GM12873 (cell line): Measurements from ENCODE around the gene FZD10.

Experiments used
- TF ChIP-seq, protein P1 (sequence below): IDR thresholded peaks from 2 replicates; pipeline ENCODE4 v1.5.1; 2012; ENCODE audit warnings: low read depth, mild to moderate bottlenecking, moderate library complexity, low read length, control low read depth; ENCODE audit not compliant: insufficient read depth; ENCODE audit errors: missing control alignments

FZD10 gene

DNA sequence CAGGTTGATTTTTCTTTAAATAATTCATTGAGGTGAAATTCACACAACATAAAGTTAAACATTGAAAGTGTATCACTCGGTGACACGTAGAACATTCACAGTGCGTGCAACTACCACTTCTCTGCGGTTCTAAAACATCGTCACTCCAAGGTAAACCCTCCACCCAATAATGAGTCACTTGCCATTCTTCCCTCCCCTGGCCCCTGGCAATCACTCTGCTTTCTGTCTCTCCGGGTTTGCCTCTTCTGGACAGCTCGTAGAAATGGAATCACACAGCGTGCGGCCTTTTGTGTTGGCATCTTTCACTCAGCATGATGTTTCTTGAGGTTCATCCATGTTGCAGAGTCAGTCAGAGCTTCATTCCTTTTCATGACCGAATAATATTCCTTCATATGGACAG is 18.9 kb downstream of the FZD10 start:
- TF ChIP-seq, protein P1, sequence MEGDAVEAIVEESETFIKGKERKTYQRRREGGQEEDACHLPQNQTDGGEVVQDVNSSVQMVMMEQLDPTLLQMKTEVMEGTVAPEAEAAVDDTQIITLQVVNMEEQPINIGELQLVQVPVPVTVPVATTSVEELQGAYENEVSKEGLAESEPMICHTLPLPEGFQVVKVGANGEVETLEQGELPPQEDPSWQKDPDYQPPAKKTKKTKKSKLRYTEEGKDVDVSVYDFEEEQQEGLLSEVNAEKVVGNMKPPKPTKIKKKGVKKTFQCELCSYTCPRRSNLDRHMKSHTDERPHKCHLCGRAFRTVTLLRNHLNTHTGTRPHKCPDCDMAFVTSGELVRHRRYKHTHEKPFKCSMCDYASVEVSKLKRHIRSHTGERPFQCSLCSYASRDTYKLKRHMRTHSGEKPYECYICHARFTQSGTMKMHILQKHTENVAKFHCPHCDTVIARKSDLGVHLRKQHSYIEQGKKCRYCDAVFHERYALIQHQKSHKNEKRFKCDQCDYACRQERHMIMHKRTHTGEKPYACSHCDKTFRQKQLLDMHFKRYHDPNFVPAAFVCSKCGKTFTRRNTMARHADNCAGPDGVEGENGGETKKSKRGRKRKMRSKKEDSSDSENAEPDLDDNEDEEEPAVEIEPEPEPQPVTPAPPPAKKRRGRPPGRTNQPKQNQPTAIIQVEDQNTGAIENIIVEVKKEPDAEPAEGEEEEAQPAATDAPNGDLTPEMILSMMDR: no peak

DNA sequence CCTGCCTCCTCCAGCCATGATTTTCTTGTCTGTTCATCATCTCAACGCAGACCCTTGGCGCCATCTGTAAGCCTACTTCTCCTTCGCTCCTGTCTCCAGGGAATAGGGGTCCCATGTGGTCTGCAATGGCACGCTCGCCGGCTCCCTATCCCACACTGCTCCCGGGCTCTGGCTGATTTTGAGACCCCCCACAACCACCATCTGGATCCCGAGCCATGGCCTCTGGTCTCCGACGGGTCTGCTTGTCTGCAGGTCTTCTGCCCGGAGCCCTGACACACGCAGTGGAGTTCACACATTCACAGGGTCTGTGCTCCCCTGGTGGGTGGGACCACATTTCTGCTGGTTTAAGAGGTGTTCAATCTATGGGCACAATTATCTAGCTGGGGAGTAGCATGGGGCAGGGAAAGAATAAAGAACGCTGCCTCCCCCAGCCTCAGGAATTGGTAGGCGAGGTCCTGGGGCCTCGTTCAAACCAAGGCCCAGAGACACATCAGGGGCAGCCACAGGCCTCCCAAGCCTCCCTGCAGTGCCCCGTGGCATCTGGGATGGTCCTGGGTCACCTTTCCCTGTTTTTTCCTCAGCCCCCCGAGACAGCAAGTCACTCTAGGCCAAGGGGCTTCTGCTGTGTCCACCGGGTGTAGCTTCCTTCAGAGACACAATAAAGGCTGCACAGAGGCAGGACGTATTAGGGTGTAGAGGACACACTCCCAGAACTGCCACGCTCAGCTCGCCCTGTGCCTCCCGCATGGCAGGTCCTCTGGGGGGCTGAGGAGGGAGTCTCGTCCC is 21.5 kb downstream of the FZD10 start:
- TF ChIP-seq, protein P1: no peak

DNA sequence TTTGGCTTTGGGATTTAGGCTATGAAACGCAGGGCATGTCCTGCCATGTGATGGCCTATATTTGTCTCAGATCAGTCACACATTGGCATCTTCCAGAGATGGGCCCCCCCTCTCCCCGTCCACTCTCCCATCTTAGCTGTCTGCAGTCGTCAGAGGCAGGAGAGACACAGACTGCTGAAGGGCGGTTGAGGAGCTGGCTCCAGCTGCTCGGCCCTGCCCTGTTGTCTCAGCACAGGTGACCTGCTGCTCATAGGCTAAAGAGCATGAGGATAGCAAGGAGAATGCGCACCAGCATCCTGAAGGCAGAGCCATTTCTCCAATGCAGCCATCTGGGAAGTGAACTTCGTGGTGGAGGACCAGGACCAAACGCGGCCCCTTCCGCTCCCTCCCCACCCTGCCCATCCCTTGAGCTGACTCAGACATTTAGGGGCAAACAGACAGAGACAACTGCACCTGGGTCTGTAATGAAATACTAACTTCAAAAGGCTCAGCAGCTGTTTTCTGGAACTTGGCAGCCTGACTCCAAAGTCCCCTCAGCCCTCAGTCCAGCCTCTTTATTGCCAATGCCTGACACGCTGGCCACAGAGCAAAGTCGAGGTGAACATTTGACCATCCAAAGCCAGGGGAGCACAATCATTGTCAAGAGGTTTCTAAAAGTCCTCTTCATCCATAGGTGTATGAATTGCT is 22.3 kb downstream of the FZD10 start:
- TF ChIP-seq, protein P1: no peak

DNA sequence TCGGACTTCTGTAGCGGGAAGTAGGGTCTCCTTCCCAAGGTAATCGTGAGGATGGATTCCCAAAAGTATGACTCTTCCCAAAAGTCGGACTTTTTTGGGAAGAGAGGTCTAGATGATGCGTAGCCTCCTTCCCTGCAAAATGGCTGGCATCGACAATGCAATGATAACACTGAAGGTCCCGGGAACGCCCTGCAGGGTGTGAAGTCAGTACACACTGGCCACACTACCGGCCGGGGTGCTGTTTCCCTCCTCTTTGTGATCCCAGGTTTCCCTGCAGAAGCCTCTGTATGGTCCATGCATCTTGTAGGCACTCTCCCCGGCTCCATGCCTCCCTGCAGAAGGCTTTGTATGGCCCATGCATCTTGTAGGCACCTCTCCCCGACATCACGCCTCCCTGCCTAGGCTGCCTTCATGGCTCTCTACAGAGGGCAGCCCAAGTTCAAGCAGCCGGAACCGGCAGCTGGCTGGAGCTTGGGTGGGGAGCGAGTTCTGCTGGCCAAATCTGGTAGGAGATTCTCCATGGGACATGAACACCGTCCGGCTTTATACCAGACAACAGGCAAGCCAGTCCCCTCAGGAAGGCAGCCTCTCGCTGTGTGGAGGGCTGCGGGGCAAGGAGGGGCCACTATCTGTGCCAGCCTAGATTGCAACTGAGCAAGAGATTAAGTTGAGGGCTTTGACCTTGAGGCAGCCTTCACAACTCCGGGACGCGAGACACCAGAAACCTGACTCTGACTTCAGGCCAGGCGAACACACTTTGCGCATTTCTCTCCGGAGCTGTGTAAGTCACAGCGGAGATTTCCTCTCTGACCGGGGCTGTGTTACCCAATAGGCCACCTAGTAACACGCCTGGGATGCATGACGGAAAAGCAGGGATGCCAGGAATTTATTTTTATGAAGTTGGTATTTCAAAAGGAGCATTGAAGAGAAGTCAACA is 23.5 kb downstream of the FZD10 start:
- TF ChIP-seq, protein P1: no peak

DNA sequence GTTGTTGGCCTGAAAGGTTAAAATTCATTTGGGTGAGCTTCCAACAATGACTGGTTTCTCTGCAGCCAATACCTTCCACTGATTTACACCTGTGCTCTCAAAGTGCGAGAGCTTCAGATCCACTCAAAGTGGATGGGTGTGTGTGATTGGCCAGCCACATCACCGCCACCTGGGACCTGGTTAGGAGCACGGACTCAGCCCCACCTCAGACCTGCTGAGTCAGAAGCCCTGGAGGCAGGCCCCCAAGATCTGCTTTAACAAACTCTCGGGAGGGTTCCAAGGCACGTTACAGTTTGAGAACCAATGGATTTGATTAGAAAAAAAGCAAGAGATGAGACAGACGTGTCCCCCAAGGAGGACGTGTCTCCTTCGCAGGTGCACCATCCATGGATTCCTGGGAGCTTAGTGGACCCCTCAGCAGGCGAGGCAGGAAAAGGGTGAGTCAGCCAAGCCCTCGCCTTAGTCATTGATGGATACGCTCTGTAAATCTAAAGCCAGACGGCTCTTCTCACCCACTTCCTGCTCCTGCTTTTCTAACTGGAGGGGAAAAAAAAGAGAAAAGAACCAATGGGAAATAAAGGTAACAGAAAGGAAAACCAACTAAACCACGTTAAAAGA is 24.5 kb downstream of the FZD10 start:
- TF ChIP-seq, protein P1: no peak

DNA sequence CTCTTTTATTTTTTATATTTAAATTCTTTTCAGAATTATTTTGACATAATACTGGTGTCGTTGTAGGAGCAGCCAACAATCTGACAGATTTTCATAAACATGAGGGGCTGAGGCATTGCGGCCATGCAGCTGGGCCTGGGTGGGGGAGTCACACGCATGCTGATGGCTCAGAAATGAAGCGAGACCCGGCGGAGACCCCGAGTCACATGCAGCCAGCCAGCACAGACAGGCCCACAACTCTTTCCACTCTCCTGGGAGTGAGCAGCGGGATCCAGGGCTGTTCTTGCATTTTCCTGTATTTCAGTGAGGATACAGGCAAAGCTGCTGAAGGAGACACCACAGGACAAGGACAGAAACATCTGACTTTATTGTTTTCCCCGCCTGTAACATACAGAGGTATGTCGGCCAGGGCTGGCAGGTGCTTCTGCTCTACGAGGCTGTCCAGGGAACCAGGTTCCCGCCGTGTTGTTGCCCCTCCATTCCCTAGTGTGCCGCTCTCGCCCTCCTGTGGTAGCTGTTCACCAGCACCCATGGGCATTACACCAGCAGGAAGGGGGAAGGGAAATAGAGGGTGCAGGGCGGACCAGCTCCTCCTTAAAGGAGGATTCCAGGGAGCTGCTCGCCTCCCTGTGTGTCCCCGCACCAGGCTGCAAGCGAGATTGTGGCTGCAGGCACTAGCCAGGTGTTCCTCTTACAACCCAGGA is 30.5 kb downstream of the FZD10 start:
- TF ChIP-seq, protein P1: no peak
